HL-60/S4 treated with phorbol 12-myristate 13-acetate at 8.2 ng/mL for 4 days and 3 days (cell line): ENCODE measurements around the gene ADORA2B.
"Not testable (repeated sequence)": the region's sequence is repeated elsewhere in the genome, so short reads cannot be mapped to it uniquely, and the experiment has no call there.

Source experiments
- in situ Hi-C: fragments of 300-500 bp; cut with MboI; formaldehyde crosslinking; loops from 2 replicates; pipeline ENCODE4 v1.15.0; 2022; ENCODE audit warnings: low sequenced_read_pairs

The ADORA2B gene

GRCh38 chr17:15921640-15922039 lies 23.3 kb upstream of the ADORA2B start:
- in situ Hi-C loops, result no loop called here

- in situ Hi-C loops, result no loop called here
These were observed 22.3 kb upstream of the ADORA2B start for GRCh38 chr17:15922586-15922985.

- in situ Hi-C loops, result no loop called here
These were observed 18.7 kb upstream of the ADORA2B start for GRCh38 chr17:15926039-15926740.

- in situ Hi-C loops, result no loop called here
These were observed 16.6 kb upstream of the ADORA2B start for GRCh38 chr17:15928286-15928785.

GRCh38 chr17:15929941-15930340 lies 15.0 kb upstream of the ADORA2B start:
- in situ Hi-C loops, result no loop called here

- in situ Hi-C loops, result no loop called here
These were observed 14.5 kb upstream of the ADORA2B start for GRCh38 chr17:15930426-15930825.

DNA sequence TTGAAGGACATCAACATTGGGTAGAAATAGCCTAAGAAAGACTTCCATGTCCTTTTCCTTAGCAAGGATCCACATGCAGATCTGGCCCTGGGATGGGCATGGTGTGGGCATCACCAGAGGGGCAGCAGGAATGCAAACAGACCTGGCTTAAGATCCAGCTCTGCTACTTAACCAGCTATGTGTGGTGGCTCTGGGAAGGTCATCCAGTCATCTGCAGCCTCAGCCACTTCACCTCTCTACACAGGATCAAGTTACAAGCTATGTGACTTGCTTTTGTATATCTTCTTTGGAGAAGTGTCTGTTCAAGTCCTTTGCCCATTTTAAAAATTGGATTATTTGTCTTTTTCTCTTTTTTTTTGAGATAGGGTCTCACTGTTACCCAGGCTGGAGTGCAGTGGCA lies 13.5 kb upstream of the ADORA2B start:
- in situ Hi-C loops, result no loop called here

- in situ Hi-C loops, result no loop called here
These were observed 10.1 kb upstream of the ADORA2B start for GRCh38 chr17:15934866-15935265.

DNA sequence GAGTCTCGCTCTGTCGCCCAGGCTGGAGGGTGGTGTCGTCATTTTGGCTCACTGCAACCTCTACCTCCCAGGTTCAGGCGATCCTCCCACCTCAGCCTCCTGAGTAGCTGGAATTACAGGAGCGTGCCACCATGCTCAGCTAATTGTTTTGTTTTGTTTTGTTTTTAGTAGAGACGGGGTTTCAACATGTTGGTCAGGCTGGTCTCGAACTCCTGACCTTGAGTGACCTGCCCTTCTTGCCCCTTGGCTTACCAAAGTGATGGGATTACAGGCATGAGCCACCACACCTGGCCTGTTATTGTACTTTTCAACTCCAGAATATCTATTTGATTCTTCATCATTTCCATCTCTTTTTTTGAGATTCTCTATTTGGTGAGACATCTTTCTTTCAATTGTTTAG lies 9.0 kb upstream of the ADORA2B start:
- in situ Hi-C loops, result no loop called here

GRCh38 chr17:15936481-15936880 lies 8.4 kb upstream of the ADORA2B start:
- in situ Hi-C loops, result not testable (repeated sequence)

DNA sequence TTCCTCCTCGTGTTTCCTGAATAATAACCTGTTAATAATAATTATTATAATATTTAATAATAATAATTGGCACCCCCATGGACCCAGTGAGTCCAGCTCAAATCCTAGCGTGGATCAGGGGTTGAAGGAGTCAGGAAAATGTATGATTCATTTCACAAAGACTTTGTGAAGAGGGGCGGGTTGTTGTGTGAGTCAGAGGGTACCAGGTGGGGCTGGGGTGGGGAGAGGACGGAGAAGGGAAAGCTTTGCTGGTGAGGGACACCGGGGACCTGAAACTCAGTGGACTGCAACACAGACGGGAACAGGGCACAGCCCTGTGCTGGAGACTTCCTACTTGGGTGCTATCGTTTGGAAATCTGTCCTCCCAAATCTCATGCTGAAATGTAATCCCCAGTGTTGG lies 3.1 kb upstream of the ADORA2B start:
- in situ Hi-C loops, result no loop called here

- in situ Hi-C loops, result no loop called here
These were observed 2.6 kb upstream of the ADORA2B start for GRCh38 chr17:15942207-15942833.

- in situ Hi-C loops, result no loop called here
These were observed 765 bp upstream of the ADORA2B start for GRCh38 chr17:15943971-15944758.

DNA sequence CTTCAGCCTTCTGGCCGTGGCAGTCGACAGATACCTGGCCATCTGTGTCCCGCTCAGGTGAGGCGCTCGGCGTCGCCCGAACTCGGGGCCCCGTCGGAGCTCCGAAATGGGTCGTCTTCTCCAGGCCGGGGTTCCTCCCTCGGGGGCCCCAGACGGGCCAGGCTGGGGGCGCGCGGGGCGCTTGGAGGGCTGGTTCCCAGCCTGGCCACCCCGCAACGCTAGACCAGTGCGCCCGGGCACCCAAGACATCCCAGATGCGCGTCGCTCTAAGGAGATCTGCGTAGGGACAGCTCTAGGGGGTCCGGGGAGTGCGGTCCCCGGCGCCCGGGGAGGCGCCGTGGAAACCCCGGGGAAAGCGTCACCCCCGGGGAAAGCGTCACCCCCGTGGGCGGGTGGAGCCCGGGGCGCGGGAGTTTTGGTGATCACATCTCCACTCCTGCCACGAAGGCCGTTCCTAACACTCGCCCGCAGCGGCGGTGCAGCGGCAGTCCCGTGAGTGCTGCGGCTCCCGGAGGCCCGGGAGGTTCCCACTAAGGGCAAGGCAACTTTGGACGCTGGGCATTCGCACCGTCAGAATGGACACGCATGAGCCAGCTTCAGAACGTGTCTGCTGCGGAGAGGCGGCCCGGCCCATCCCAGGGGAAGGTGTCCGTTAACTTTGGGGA lies 729 bp downstream of the ADORA2B start:
- in situ Hi-C loops, result no loop called here

DNA sequence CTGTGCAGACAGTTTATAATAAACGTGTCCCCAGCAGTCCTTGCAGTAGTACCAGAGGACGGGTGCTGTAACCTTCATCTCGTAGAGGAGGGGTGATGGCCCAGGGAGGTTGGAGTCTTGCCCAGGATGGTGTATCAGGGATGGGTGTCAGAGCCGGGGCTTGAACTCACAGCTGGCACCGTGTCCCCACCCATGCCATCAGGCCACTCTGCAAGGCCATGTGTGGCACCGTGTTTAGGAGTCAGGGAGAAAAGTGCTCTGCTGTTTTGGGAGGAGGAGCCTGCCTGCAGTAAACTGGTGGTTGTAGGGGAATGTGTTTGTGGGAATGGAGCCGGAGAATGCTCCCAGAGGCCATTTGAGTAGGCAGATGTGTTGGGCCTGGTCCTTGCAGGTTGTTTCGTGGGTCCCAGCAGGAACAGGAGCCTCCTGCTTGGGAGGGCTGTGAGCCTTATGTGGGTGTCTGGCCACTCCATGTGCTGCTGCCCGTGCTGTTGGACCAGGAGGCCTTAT lies 1.7 kb downstream of the ADORA2B start:
- in situ Hi-C loops, result no loop called here

DNA sequence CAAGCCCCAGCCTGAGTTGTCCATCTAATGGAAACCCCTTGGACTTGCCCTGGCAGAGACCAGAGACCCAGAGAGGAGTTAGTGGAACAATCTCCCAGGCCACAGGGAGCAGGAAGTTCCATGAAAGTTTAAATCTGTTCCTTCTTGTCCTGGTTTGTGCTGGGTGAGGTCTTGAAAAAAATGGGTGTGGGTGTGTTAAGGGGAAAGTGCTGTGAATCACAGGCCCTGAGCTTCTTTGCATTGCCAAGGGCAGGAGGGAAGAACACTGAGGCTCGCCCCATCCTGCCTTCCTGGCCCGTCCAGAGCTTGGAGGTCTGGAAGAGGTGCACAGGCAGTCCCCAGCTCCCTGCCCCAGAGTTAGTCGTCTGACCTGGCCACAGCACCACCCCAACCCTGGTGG lies 2.3 kb downstream of the ADORA2B start:
- in situ Hi-C loops, result no loop called here

DNA sequence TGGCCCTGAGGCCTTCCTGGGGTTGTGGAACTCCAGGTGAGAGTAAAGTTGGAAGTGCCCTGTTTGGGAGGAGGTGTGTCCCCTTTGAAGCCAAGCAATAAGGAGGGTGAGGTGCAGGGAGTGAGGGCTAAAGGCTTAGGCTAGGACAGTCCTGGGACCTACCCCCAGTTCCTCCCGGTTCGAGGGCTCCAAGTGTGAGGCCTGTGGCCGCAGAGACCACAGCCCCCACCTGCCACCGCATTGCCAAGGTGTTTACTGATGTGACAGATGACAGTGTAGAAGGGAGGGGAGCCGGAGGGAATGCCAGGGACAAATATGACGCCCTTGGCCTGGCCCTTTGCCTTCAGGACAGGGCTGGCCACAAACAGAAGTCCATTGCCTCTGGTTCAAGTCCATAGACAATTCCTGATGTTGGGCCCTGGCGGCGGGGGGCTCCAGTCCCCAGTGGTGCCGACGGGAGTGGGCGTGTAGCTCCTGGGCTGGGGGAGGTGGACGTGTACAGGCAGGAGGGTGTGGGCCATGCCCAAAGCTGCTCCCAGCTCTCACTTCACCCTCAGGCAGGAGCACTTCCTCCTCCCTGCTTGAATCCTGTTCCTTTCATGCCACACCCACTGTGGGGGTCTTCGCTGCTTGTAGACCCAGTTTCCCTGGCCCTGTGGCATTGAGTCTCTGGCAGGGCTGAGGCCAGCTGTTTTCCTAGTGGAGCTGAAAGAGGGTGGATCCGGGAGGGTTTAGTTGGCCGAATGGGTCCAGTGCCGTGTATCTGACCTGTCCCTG lies 3.2 kb downstream of the ADORA2B start:
- in situ Hi-C loops, result no loop called here

DNA sequence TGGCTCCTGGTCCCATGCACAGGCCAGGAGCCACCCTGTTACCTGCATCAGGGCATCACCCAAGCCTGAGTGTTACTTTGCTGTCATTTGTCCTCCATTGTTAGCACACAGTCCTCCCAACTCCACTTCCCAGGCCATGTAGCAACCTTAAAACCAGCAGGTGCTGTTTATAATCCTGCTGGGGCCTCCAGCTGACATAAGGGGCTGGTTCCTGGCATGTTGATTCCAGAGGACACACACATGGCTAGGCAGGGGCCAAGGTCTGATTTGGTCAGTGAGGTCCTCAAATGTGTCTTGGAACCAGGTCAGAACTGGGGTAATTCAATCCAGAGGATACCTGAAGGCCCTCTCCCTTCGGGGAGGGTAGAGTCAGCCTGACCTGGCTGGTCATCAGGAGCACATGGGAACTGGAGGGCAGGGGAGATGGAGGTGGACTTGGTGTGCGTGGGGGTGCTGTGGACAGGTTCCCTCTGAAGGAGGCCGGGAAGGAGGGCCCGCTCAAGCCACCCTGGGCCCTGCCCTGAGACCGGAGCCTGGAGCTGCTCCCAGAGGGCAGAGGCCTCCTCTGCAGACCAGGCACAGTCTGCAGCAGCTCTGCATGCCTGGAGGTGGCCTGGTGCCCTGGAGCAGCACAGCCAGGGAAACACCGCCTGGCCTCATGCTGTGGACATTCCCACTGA lies 6.6 kb downstream of the ADORA2B start:
- in situ Hi-C loops, result no loop called here

GRCh38 chr17:15952048-15952532 lies 7.2 kb downstream of the ADORA2B start:
- in situ Hi-C loops, result no loop called here
